GM10847 (cell line): ENCODE measurements around the gene SLC39A2.
"Not testable (repeated sequence)": the region's sequence is repeated elsewhere in the genome, so short reads cannot be mapped to it uniquely, and the experiment has no call there.

ENCODE experiments used
- POLR2A ChIP-seq: IDR thresholded peaks from 2 replicates; pipeline ENCODE4 v1.6.1; 2011; ENCODE audit not compliant: insufficient read length; ENCODE audit errors: extremely low read depth

SLC39A2 gene

GRCh38 chr14:20998674-20999366, at the start of gene SLC39A2:
Gene SLC39A2 (plus strand): TSS chr14:20999293. CDS start chr14:20999447, 154 bp downstream.
- TF ChIP-seq POLR2A: no peak

GRCh38 chr14:20954736-20955537, 44.2 kb upstream of the SLC39A2 start, which contains the start of gene RNASE2:
Gene RNASE2 (plus strand): TSS chr14:20955487. CDS start chr14:20955772, 285 bp downstream.
- not testable (repeated sequence) for TF ChIP-seq POLR2A

- TF ChIP-seq POLR2A: no peak
Measured at GRCh38 chr14:20956376-20956976, 42.6 kb upstream of the SLC39A2 start.

- TF ChIP-seq POLR2A: no peak
Measured at GRCh38 chr14:20969336-20969735, 29.8 kb upstream of the SLC39A2 start.

- TF ChIP-seq POLR2A: no peak
Measured at GRCh38 chr14:20970647-20970982, 28.5 kb upstream of the SLC39A2 start.

GRCh38 chr14:20970983-20971704, 27.9 kb upstream of the SLC39A2 start:
- no peak for TF ChIP-seq POLR2A

- no peak for TF ChIP-seq POLR2A
Measured at GRCh38 chr14:20971705-20972021, 27.4 kb upstream of the SLC39A2 start.

- no peak for TF ChIP-seq POLR2A
Measured at GRCh38 chr14:20973501-20973900, 25.6 kb upstream of the SLC39A2 start.

GRCh38 chr14:20976291-20976690, 22.8 kb upstream of the SLC39A2 start:
- no peak for TF ChIP-seq POLR2A

- no peak for TF ChIP-seq POLR2A
Measured at GRCh38 chr14:20978687-20979086, 20.4 kb upstream of the SLC39A2 start.

- no peak for TF ChIP-seq POLR2A
Measured at GRCh38 chr14:20980906-20981305, 18.2 kb upstream of the SLC39A2 start.

GRCh38 chr14:20982646-20983369, 16.3 kb upstream of the SLC39A2 start:
- TF ChIP-seq POLR2A: no peak

GRCh38 chr14:20986811-20987210, 12.3 kb upstream of the SLC39A2 start:
- TF ChIP-seq POLR2A: no peak

- no peak for TF ChIP-seq POLR2A
Measured at GRCh38 chr14:20988717-20989470, 10.2 kb upstream of the SLC39A2 start.
